GM23338 (cell line): ENCODE data around the gene ZSCAN30. TPM values are rescaled to one million over a fixed set of nuclear protein-coding genes. Genes with fewer than 3 reads are reported as not detected.

Experiments used
- ATAC-seq: fragments of 200-7000 bp; cut with Tn5 transposase; 3 replicates; pipeline ENCODE4 v1.9.1; 2020
- DNase-seq: peaks from one replicate; pipeline ENCODE4 v3.0.0-alpha.2; 2015; ENCODE audit warnings: low spot score
- H2AFZ ChIP-seq: fragments of 200-600 bp; sonication (generic); 2 replicates; pipeline ENCODE4 v1.8.0; 2016; ENCODE audit warnings: antibody characterized with exemption, mild to moderate bottlenecking, moderate library complexity
- H3F3A ChIP-seq: fragments of 200-600 bp; sonication (generic); replicated peaks from 2 replicates; pipeline ENCODE4 v1.8.0; 2017; ENCODE audit warnings: antibody characterized with exemption, mixed run types, low read depth
- H3K27ac ChIP-seq: fragments of 200-600 bp; sonication (generic); 2 replicates; pipeline ENCODE4 v1.6.1; 2016; ENCODE audit warnings: low read depth
- H3K27me3 ChIP-seq: fragments of 200-600 bp; sonication (generic); 2 replicates; pipeline ENCODE4 v1.8.0; 2016; ENCODE audit warnings: mild to moderate bottlenecking, mixed run types, moderate library complexity; ENCODE audit not compliant: insufficient read depth
- H3K36me3 ChIP-seq: fragments of 200-600 bp; sonication (generic); 2 replicates; pipeline ENCODE4 v1.8.0; 2016; ENCODE audit warnings: mild to moderate bottlenecking; ENCODE audit not compliant: insufficient read depth
- H3K4me1 ChIP-seq: fragments of 200-600 bp; sonication (generic); 2 replicates; pipeline ENCODE4 v1.8.0; 2016; ENCODE audit warnings: mild to moderate bottlenecking, moderate library complexity; ENCODE audit not compliant: insufficient read depth
- H3K4me2 ChIP-seq: fragments of 200-600 bp; sonication (generic); 2 replicates; pipeline ENCODE4 v1.7.1; 2017; ENCODE audit warnings: mixed run types
- H3K4me3 ChIP-seq: fragments of 200-600 bp; sonication (generic); 2 replicates; pipeline ENCODE4 v1.6.1; 2016; ENCODE audit warnings: mixed run types
- H3K79me2 ChIP-seq: fragments of 200-600 bp; sonication (generic); replicated peaks from 2 replicates; pipeline ENCODE4 v1.8.0; 2017; ENCODE audit warnings: mild to moderate bottlenecking; ENCODE audit not compliant: insufficient read depth
- H3K9me2 ChIP-seq: fragments of 200-600 bp; sonication (generic); 2 replicates; pipeline ENCODE4 v1.8.0; 2017; ENCODE audit not compliant: insufficient read depth
- H4K20me1 ChIP-seq: fragments of 200-600 bp; sonication (generic); replicated peaks from 2 replicates; pipeline ENCODE4 v1.8.0; 2017; ENCODE audit warnings: mild to moderate bottlenecking; ENCODE audit not compliant: insufficient read depth
- H3K27ac Mint-ChIP-seq: 2 replicates; pipeline ENCODE4 v1.8.0; 2020; ENCODE audit warnings: inconsistent platforms, mild to moderate bottlenecking, moderate library complexity, mixed read lengths
- H3K27me3 Mint-ChIP-seq: 3 replicates; pipeline ENCODE4 v1.8.0; 2022; ENCODE audit warnings: low read depth, mild to moderate bottlenecking, moderate library complexity, mixed read lengths, inconsistent platforms; ENCODE audit not compliant: insufficient read depth, poor library complexity
- H3K36me3 Mint-ChIP-seq: 3 replicates; pipeline ENCODE4 v1.8.0; 2021; ENCODE audit warnings: low read depth, mild to moderate bottlenecking, inconsistent platforms, moderate library complexity, mixed read lengths
- H3K4me1 Mint-ChIP-seq: 3 replicates; pipeline ENCODE4 v1.8.0; 2020; ENCODE audit warnings: mild to moderate bottlenecking, inconsistent platforms, mixed read lengths
- H3K4me3 Mint-ChIP-seq: 3 replicates; pipeline ENCODE4 v1.8.0; 2021; ENCODE audit warnings: moderate library complexity, mild to moderate bottlenecking, inconsistent platforms, mixed read lengths
- H3K9me3 Mint-ChIP-seq: 3 replicates; pipeline ENCODE4 v1.8.0; 2020; ENCODE audit warnings: moderate library complexity, mild to moderate bottlenecking, inconsistent platforms, mixed read lengths
- CREB1 ChIP-seq: fragments of 250-450 bp; sonication (Bioruptor Pico); IDR thresholded peaks from 2 replicates; pipeline ENCODE4 v1.5.0; 2020; ENCODE audit warnings: low read depth, mild to moderate bottlenecking, moderate library complexity
- CTCF ChIP-seq, 2 experiments: fragments of 200-600 bp in 1 of 2; sonication (generic) in 1 of 2; conservative IDR thresholded peaks; 2 replicates each; pipeline versions ENCODE4 v1.5.1 to v1.6.1; 2016 to 2017; ENCODE audit warnings: antibody characterized with exemption in 2 of 2, low read depth in 2 of 2, mild to moderate bottlenecking in 2 of 2, moderate library complexity in 1 of 2
- EZH2 ChIP-seq: fragments of 200-600 bp; sonication (generic); IDR thresholded peaks from one replicate; pipeline ENCODE4 v1.8.0; 2017; ENCODE audit warnings: antibody characterized with exemption, mild to moderate bottlenecking, low read depth; ENCODE audit not compliant: unreplicated experiment
- EZH2phosphoT487 ChIP-seq: fragments of 200-600 bp; sonication (generic); IDR thresholded peaks from one replicate; pipeline ENCODE4 v1.8.1; 2018; ENCODE audit warnings: antibody characterized with exemption; ENCODE audit not compliant: unreplicated experiment
- JUNB ChIP-seq: IDR thresholded peaks from one replicate; pipeline ENCODE4 v1.6.1; 2016; ENCODE audit warnings: antibody characterized with exemption; ENCODE audit not compliant: unreplicated experiment
- NANOG ChIP-seq: IDR thresholded peaks from 2 replicates; pipeline ENCODE4 v1.6.1; 2016; ENCODE audit warnings: antibody characterized with exemption, borderline replicate concordance
- POLR2AphosphoS5 ChIP-seq: IDR thresholded peaks from 2 replicates; pipeline ENCODE4 v1.6.1; 2016; ENCODE audit warnings: antibody characterized with exemption, low read depth
- STAT1 ChIP-seq: IDR thresholded peaks from one replicate; pipeline ENCODE4 v1.6.1; 2016; ENCODE audit warnings: antibody characterized with exemption; ENCODE audit not compliant: unreplicated experiment
- ZNF114 ChIP-seq: fragments of 250-450 bp; sonication (Bioruptor Pico); IDR thresholded peaks from 2 replicates; pipeline ENCODE4 v1.5.0; 2020; ENCODE audit warnings: mild to moderate bottlenecking, moderate library complexity
- ZNF331 ChIP-seq: fragments of 250-450 bp; sonication (Bioruptor Pico); IDR thresholded peaks from 2 replicates; pipeline ENCODE4 v1.5.0; 2020; ENCODE audit warnings: low read depth, mild to moderate bottlenecking, moderate library complexity
- polyA plus RNA-seq: library from polyadenylated mRNA; unstranded; fragments of >200 nt; fragmentation: Nextera tagmentation; extraction: Ambion mirVana; gene quantifications from 2 replicates; pipeline ENCODE4 v1.2.1, GENCODE V29; 2016
- total RNA-seq: library from RNA; depleted of rRNA; stranded (reverse); fragments of >200 nt; shearing (Covaris generic); gene quantifications from 2 replicates; pipeline ENCODE4 v1.2.3, GENCODE V29; 2014

Gene ZSCAN30
- total and polyA plus RNA-seq, 2 experiments from 2014 or later, result 12.3 to 21.8 TPM

- TF ChIP-seq CTCF (conservative IDR thresholded peaks at IDR 0.05; ENCODE audit: low read depth in 2 of 2) (no peak), EZH2 (no peak)
Measured at GRCh38 chr18:35278969-35279368, 11.1 kb downstream of the ZSCAN30 start (continued).

GRCh38 chr18:35278085-35278484 is 11.9 kb downstream of the ZSCAN30 start:
- Histone ChIP-seq H3K4me1 (peaks cover 4% of the 10 kb centered on the region; the same call in 1 of the 2 replicates), H4K20me1 (no peaks in the 10 kb centered on the region), H3K9me2 (0 out of 2 replicates have a peak, but pooled peaks cover 3% of the 10 kb centered on the region), H3K4me2 (no peak overlapping the region), H2AFZ (no peak overlapping the region), H3K4me3 (no peak overlapping the region), H3K36me3 (peaks cover 4% of the 10 kb centered on the region; the same call in 1 of the 2 replicates), H3K27me3 (no peaks in the 10 kb centered on the region), H3F3A (no peaks in the 10 kb centered on the region), H3K27ac (no peak overlapping the region), H3K79me2 (no peaks in the 10 kb centered on the region; the same call in 1 of the 2 replicates)
- Mint-ChIP-seq H3K4me1 (no peaks in the 10 kb centered on the region), H3K27ac (no peak overlapping the region), H3K4me3 (no peak overlapping the region), H3K36me3 (peaks cover 42% of the 10 kb centered on the region), H3K9me3 (peaks cover 47% of the 10 kb centered on the region), H3K27me3 (peaks cover 2% of the 10 kb centered on the region)
- ATAC-seq (no peak), DNase-seq (no peak)
- TF ChIP-seq JUNB (no peak), POLR2AphosphoS5 (no peak), NANOG (no peak), ZNF114 (no peak)

GRCh38 chr18:35277633-35278032 is 12.4 kb downstream of the ZSCAN30 start:
- DNase-seq (no peak), ATAC-seq (no peak)
- H2AFZ ChIP-seq, result no peak overlapping the region
- Mint-ChIP-seq H3K27ac (no peak overlapping the region), H3K36me3 (peaks cover 42% of the 10 kb centered on the region), H3K27me3 (peaks cover 2% of the 10 kb centered on the region), H3K4me3 (no peak overlapping the region), H3K9me3 (peaks cover 47% of the 10 kb centered on the region), H3K4me1 (no peaks in the 10 kb centered on the region)
- TF ChIP-seq CREB1 (CRISPR knock-in tag), result no peak
- no peak for TF ChIP-seq NANOG
- no peak for TF ChIP-seq EZH2phosphoT487
- TF ChIP-seq STAT1, result no peak
- TF ChIP-seq ZNF114, result no peak
- no peak for TF ChIP-seq EZH2
- TF ChIP-seq CTCF (conservative IDR thresholded peaks at IDR 0.05; ENCODE audit: low read depth in 2 of 2), result no peak
- no peak for TF ChIP-seq ZNF331
- no peaks in the 10 kb centered on the region for H3F3A ChIP-seq
- H3K9me2 ChIP-seq, result 0 out of 2 replicates have a peak, but pooled peaks cover 3% of the 10 kb centered on the region
- H3K79me2 ChIP-seq, result no peaks in the 10 kb centered on the region; the same call in 1 of the 2 replicates
- no peak overlapping the region for H3K27ac ChIP-seq
- no peaks in the 10 kb centered on the region for H4K20me1 ChIP-seq
- peaks cover 4% of the 10 kb centered on the region; the same call in 1 of the 2 replicates for H3K4me1 ChIP-seq
- no peaks in the 10 kb centered on the region for H3K27me3 ChIP-seq
- H3K36me3 ChIP-seq, result peaks cover 4% of the 10 kb centered on the region; the same call in 1 of the 2 replicates
- H3K4me3 ChIP-seq, result no peak overlapping the region
- no peak overlapping the region for H3K4me2 ChIP-seq
